Left cardiac atrium (tissue), 4 donors: Measurements from ENCODE around the gene PDE3B. TPM values are rescaled to one million over a fixed set of nuclear protein-coding genes. Genes with fewer than 3 reads are reported as not detected.
A peak's percentile ranks its signal among the peaks of the same experiment; 100 is the strongest.
"Not testable (repeated sequence)": the region's sequence is repeated elsewhere in the genome, so short reads cannot be mapped to it uniquely, and the experiment has no call there.

Source experiments
- ATAC-seq, 2 donors: fragments of 200-7000 bp; cut with Tn5 transposase; one replicate each; pipeline ENCODE4 v1.9.1; 2020; ENCODE audit warnings: mild to moderate bottlenecking in 2 of 2, moderate library complexity in 2 of 2
- DNase-seq: peaks from one replicate; pipeline ENCODE4 v3.0.0-alpha.2; 2020
- intact Hi-C, 2 donors: fragments of 100-400 bp; cut with DNase I; formaldehyde crosslinking; loops; one replicate each; pipeline versions ENCODE4 v1.14.1 to v1.15.1; 2022 to 2023
- long read RNA-seq: library from polyadenylated mRNA; unstranded; transcript quantifications from one replicate; pipeline ENCODE4 v2.0.0, GENCODE V29; 2021
- total RNA-seq, 2 donors: library from RNA; stranded (reverse); fragmentation: NEBNext Ultra II Directional; extraction: Animal tissue kit (Norgen Biotek cat#: 25700); gene quantifications; one replicate each; pipeline ENCODE4 v1.2.1, GENCODE V29; 2021
- donor health status: DM: no; HTN: yes; CAD: no.
- donor health status: DM: no; HTN: yes; CAD: no; lungs with severe emphysema.
- donor health status: DM: yes; HTN: yes; CAD: no.
- donor health status: Dilated cardiomyopathy.

PDE3B gene
- total RNA-seq = 10 to 100 TPM; 17.8 to 18.7 TPM
- long read RNA-seq, full-length matches to known transcripts = 2 of 5 reads
- long read RNA-seq, partial matches to known transcripts = 3 of 5 reads
- long read RNA-seq, other reads (novel, unspliced or antisense) = 0 of 5 reads

- ATAC-seq (peak; percentile 95 to 96), DNase-seq (peak; percentile 89)
- intact Hi-C loops = loop anchor here in 1 of 2 donors (5.0 to 10.0 kb wide), 2 partner anchors 101 to 251 kb away; partner anchors contain the start of gene CYP2R1
These were observed at the start of gene PDE3B for GRCh38 chr11:14643697-14644225. PDE3B (plus strand) TSS chr11:14643804; CDS start chr11:14644076, 272 bp downstream.

GRCh38 chr11:14595261-14595660 lies 48.3 kb upstream of the PDE3B start:
- ATAC-seq, intact Hi-C loops, DNase-seq: not testable (repeated sequence)

- no peak for ATAC-seq
- intact Hi-C loops = no loop called here
- no peak for DNase-seq
These were observed 35.9 kb upstream of the PDE3B start for GRCh38 chr11:14607713-14608112.

- intact Hi-C loops = no loop called here
- no peak for ATAC-seq
- no peak for DNase-seq
These were observed 33.7 kb upstream of the PDE3B start for GRCh38 chr11:14609902-14610301.

GRCh38 chr11:14611939-14612338 lies 31.7 kb upstream of the PDE3B start:
- no peak for ATAC-seq
- no peak for DNase-seq
- intact Hi-C loops = no loop called here

GRCh38 chr11:14612694-14613093 lies 30.9 kb upstream of the PDE3B start:
- DNase-seq = no peak
- ATAC-seq = no peak
- intact Hi-C loops = no loop called here

GRCh38 chr11:14614091-14614622 lies 29.4 kb upstream of the PDE3B start:
- ATAC-seq = no peak
- DNase-seq = no peak
- intact Hi-C loops = no loop called here

GRCh38 chr11:14617241-14618027 lies 26.2 kb upstream of the PDE3B start:
- intact Hi-C loops = no loop called here
- DNase-seq (no peak), ATAC-seq (no peak)

GRCh38 chr11:14618060-14618459 lies 25.5 kb upstream of the PDE3B start:
- ATAC-seq (no peak), DNase-seq (no peak)
- intact Hi-C loops = no loop called here

GRCh38 chr11:14619603-14620531 lies 23.7 kb upstream of the PDE3B start:
- ATAC-seq (peak in 1 of 2 donors; percentile 67), DNase-seq (peak; percentile 38)
- intact Hi-C loops = no loop called here

GRCh38 chr11:14622223-14622954 lies 21.2 kb upstream of the PDE3B start:
- DNase-seq = no peak
- intact Hi-C loops = no loop called here
- no peak for ATAC-seq

- intact Hi-C loops = no loop called here
- DNase-seq (no peak), ATAC-seq (no peak)
These were observed 20.6 kb upstream of the PDE3B start for GRCh38 chr11:14623036-14623435.

- DNase-seq (no peak), ATAC-seq (peak; percentile 12 to 19)
- intact Hi-C loops = no loop called here
These were observed 17.9 kb upstream of the PDE3B start for GRCh38 chr11:14625586-14626205.

GRCh38 chr11:14626650-14627049 lies 17.0 kb upstream of the PDE3B start:
- intact Hi-C loops = no loop called here
- no peak for ATAC-seq
- no peak for DNase-seq

- intact Hi-C loops, DNase-seq, ATAC-seq: not testable (repeated sequence)
These were observed 9.9 kb upstream of the PDE3B start for GRCh38 chr11:14633506-14634224.

GRCh38 chr11:14634813-14635212 lies 8.8 kb upstream of the PDE3B start:
- DNase-seq = no peak
- no peak for ATAC-seq
- intact Hi-C loops = no loop called here

- ATAC-seq (no peak), DNase-seq (no peak)
- intact Hi-C loops = no loop called here
These were observed 8.1 kb upstream of the PDE3B start for GRCh38 chr11:14635546-14635945.

GRCh38 chr11:14636119-14636518 lies 7.5 kb upstream of the PDE3B start:
- no peak for DNase-seq
- intact Hi-C loops = no loop called here
- peak in 1 of 2 donors; percentile 44 for ATAC-seq
